Neural progenitor cell (in vitro differentiated cells): ENCODE data around the gene SLC19A3.

Experiments used
- CTCF ChIP-seq: fragments of 200-600 bp; sonication (generic); IDR thresholded peaks from 2 replicates; pipeline ENCODE4 v1.5.1; 2017; ENCODE audit warnings: antibody characterized with exemption, mild to moderate bottlenecking
- EZH2 ChIP-seq: fragments of 200-600 bp; sonication (generic); IDR thresholded peaks from 2 replicates; pipeline ENCODE4 v1.6.1; 2017; ENCODE audit warnings: antibody characterized with exemption, mild to moderate bottlenecking, moderate library complexity
- EZH2phosphoT487 ChIP-seq: fragments of 200-600 bp; sonication (generic); IDR thresholded peaks from 2 replicates; pipeline ENCODE4 v1.6.1; 2017; ENCODE audit warnings: antibody characterized with exemption

- TF ChIP-seq CTCF = no peak
- TF ChIP-seq EZH2 = no peak
- no peak for TF ChIP-seq EZH2phosphoT487
These were observed 41.7 kb upstream of the SLC19A3 start for GRCh38 chr2:227759411-227760118.
